Measurements from ENCODE around the gene RXFP1. TPM values are rescaled to one million over a fixed set of nuclear protein-coding genes. Genes with fewer than 3 reads are reported as not detected.

RXFP1 gene
- total and polyA plus RNA-seq, 8 donors, result 0.06 to 0.47 (median 0.23) TPM

DNA sequence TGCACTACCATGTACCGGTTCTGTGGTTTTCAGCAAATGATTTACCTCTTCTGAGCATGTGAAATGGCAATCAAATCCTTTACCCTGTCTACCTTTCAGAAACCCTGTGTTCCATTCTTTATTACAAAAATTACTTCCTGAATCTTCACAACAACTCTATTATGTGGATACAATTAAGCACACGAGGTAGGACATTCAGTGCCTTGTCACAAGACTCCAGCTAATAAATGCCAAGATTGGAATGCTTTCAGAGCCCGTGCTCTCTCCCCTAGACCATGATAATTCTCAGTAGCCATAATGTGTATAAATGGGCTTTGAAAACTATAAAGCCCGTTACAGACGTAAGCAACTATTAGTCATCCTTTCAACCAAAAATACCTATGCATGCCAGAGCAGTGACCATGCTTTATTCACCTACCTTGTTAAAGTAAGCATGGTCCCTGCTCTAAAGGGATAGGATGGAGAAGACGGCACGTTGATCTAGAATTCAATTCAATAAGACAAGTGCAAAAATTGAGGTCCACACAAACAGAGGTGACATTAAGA lies 2.4 kb downstream of the RXFP1 start:
- H3K9me3 ChIP-seq, result no peaks in the 10 kb centered on the region
- no peaks in the 10 kb centered on the region for H3K27me3 ChIP-seq
- no peak for TF ChIP-seq CTCF (IDR thresholded peaks at IDR 0.05)
- no peak for FAIRE-seq
- intact Hi-C loops (cut with DNase I), result no loop called here
- H3K27ac ChIP-seq, result no peak overlapping the region
- H3K36me3 ChIP-seq, result no peaks in the 10 kb centered on the region
- no peaks in the 10 kb centered on the region for H3K4me1 ChIP-seq
- no peak for DNase-seq
- WGBS, 2 donors, result 53 to 66% methylated on average over 7 of the region's 7 CpGs
- ATAC-seq, result no peak
- no peak overlapping the region for H3K4me3 ChIP-seq

DNA sequence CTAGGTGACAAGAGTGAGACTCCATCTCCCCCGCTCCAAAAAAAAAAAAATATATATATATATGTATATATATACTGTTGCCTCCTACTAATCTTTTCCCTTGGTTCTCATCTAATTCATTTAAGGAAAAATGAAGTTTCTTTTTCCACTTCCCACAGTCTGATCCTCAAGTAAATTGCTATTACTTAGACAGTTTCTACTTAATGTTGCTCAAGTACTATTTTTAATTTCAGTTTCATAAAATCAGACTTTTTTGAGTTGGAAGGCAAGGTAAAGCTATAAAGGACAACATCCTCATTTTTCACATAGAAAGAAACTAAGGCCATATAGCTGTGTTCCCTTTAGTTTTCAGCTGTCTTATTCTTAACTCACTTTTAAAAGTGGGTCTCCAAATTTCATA lies 5.8 kb downstream of the RXFP1 start:
- no peak for ATAC-seq
- WGBS, 2 donors, result 83 to 100% methylated on average over 1 of the region's 1 CpG
- intact Hi-C loops (cut with DNase I), result no loop called here

GRCh38 chr4:158529505-158529904 lies 7.8 kb downstream of the RXFP1 start:
- no peak for TF ChIP-seq CTCF (IDR thresholded peaks at IDR 0.05)
- no peak for DNase-seq
- no peak for FAIRE-seq
- H3K4me3 ChIP-seq, result no peak overlapping the region
- 80 to 93% methylated on average over 1 of the region's 1 CpG for WGBS, 2 donors
- H3K9me3 ChIP-seq, result no peaks in the 10 kb centered on the region
- H3K27ac ChIP-seq, result no peak overlapping the region
- no peaks in the 10 kb centered on the region for H3K4me1 ChIP-seq
- no peak for ATAC-seq
- no peaks in the 10 kb centered on the region for H3K36me3 ChIP-seq
- H3K27me3 ChIP-seq, result no peaks in the 10 kb centered on the region
- intact Hi-C loops (cut with DNase I), result no loop called here

More for the DNA sequence above, 5.8 kb downstream of the RXFP1 start:
- no peaks in the 10 kb centered on the region for H3K36me3 ChIP-seq
- H3K27ac ChIP-seq, result no peak overlapping the region
- no peaks in the 10 kb centered on the region for H3K9me3 ChIP-seq
- no peak overlapping the region for H3K4me3 ChIP-seq
- no peaks in the 10 kb centered on the region for H3K4me1 ChIP-seq
- TF ChIP-seq CTCF (IDR thresholded peaks at IDR 0.05), result no peak
- FAIRE-seq (no peak), DNase-seq (no peak)
- no peaks in the 10 kb centered on the region for H3K27me3 ChIP-seq

DNA sequence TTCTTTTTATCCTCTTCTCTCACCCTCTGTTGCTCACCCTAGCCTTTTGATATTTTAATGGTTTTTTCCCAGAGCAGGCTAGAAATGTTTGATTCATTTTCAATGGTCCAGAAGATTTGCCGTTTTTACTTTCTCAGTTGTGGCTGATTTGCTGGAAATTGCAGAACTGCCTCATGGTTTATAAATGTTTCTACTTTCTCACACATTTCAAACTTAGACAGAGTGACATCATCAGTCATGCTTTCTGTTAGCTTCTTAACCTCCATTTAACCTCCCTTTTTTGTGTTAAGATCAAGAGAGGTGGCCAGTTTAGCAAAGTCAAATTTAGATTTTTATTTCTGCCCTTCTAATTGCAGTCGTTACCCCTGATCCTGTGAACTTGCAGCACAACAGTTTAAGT lies 8.7 kb downstream of the RXFP1 start:
- no peak overlapping the region for H3K4me3 ChIP-seq
- FAIRE-seq, result no peak
- H3K27ac ChIP-seq, result no peak overlapping the region
- no peak for TF ChIP-seq CTCF (IDR thresholded peaks at IDR 0.05)
- no peaks in the 10 kb centered on the region for H3K27me3 ChIP-seq
- no peaks in the 10 kb centered on the region for H3K9me3 ChIP-seq
- H3K36me3 ChIP-seq, result no peaks in the 10 kb centered on the region
- intact Hi-C loops (cut with DNase I), result no loop called here
- no peaks in the 10 kb centered on the region for H3K4me1 ChIP-seq
- DNase-seq, result no peak
- 65 to 68% methylated on average over 2 of the region's 2 CpGs for WGBS, 2 donors
- ATAC-seq, result no peak

DNA sequence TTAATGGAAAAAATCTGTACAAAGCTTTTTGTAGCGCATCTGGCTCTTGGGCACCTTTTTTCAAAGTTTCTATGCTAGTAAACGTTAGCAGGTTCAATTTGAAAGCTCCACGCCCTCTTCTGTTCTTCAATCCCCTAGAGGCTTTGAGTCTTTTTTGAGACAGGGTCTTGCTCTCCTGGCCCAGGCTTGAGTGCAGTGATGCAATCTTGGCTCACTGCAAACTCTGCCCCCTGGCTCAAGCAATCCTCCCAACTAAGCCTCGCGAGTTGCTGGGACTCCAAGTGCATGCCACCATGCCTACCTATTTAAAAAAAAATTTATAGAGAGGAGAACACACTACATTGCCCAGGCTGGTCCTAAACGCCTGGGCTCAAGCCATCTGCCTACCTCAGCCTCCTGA lies 9.2 kb downstream of the RXFP1 start:
- no peak for TF ChIP-seq CTCF (IDR thresholded peaks at IDR 0.05)
- Histone ChIP-seq H3K4me1 (no peaks in the 10 kb centered on the region), H3K36me3 (no peaks in the 10 kb centered on the region), H3K27ac (no peak overlapping the region), H3K4me3 (no peak overlapping the region), H3K27me3 (no peaks in the 10 kb centered on the region), H3K9me3 (no peaks in the 10 kb centered on the region)
- ATAC-seq (no peak), DNase-seq (no peak), FAIRE-seq (no peak)
- intact Hi-C loops (cut with DNase I), result no loop called here
- WGBS, 2 donors, result 68 to 80% methylated on average over 6 of the region's 6 CpGs

Data from pancreas (tissue), 10 donors.